ENCODE results near the gene SRC. TPM values are rescaled to one million over a fixed set of nuclear protein-coding genes. Genes with fewer than 3 reads are reported as not detected.

Gene SRC
- total RNA-seq, 1 experiment from 2014 or later = 7.6 TPM

DNA sequence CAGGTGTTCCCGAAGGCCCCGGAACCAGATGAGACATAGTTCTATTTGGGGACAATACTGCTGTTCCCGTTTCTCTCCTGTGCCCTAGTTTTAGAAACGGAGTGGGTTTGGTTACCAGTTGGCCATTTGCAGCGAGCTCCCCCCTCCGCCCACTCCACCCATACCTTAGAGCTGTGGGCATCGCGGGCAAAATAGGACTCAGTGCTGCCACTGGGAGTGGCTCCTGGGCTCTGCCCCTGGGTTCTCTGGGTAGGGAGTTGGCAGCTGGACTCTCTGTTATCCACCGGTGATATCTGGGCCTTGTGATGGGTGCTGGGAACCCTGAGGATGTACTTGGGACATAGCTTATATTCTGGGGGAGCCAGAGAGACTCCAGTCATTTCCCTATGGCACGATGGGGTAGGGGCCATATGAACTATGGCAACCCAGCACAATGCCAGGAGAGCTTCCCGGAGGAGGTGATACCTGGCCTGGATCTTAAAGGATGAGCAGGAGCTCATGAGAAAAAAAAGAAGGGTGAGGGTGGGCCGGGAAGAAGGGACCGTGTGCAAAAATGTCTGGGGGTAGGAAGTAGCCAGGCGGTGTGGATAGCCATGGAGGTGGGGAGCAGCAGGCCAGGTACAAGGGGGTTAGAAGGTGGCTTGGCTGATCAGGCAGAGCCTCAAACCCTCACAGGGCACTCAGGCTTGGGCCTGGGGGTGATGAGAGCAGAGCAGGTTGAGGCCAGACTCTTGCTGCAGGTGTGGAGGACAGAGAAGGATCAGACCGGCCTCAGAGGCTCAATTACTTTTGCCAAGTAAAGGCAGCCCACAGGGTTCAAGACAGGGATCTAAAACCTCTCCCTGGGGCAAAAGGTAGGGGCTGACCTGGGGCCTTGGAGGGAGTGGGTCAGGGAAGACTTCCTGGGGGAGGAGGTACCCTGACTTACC is 9.6 kb downstream of the SRC start:
- no peaks in the 10 kb centered on the region for H3K4me1 ChIP-seq (replicated peaks)
- DNase-seq (ENCODE audit: low read depth in 1 of 2, low spot score in 2 of 2) = no peak
- no peaks in the 10 kb centered on the region for H3K9me3 ChIP-seq (replicated peaks)
- H3K4me3 ChIP-seq = no peak overlapping the region
- H3K27ac ChIP-seq = no peak overlapping the region
- H3K27me3 ChIP-seq (replicated peaks) = no peaks in the 10 kb centered on the region
- peaks cover 5% of the 10 kb centered on the region; the same call in 1 of the 2 replicates for H3K36me3 ChIP-seq

DNA sequence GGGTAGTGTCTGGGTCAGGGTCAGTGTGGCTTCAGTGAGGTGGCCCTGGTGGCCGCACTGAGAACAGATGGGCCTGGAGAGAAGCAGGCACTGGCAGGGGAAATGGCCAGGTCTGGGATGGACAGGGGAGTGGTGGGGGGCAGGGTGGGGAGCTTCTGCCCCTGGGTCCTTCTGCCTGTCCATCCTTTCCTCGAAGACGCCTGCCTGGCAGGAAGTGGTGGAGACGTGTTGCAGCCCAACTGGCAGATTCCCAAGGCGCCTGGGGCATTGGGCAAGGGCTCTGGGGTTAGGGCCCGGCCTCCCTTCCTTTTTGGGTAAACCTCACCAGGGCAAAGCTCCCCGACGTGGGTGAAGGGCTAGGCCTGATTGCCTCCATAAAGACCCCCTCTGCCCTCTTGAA is 10.4 kb downstream of the SRC start:
- DNase-seq (ENCODE audit: low read depth in 1 of 2, low spot score in 2 of 2) = no peak
- no peaks in the 10 kb centered on the region for H3K4me1 ChIP-seq (replicated peaks)
- H3K9me3 ChIP-seq (replicated peaks) = no peaks in the 10 kb centered on the region
- no peaks in the 10 kb centered on the region for H3K27me3 ChIP-seq (replicated peaks)
- H3K4me3 ChIP-seq = no peak overlapping the region
- no peaks in the 10 kb centered on the region for H3K36me3 ChIP-seq
- H3K27ac ChIP-seq = no peak overlapping the region

DNA sequence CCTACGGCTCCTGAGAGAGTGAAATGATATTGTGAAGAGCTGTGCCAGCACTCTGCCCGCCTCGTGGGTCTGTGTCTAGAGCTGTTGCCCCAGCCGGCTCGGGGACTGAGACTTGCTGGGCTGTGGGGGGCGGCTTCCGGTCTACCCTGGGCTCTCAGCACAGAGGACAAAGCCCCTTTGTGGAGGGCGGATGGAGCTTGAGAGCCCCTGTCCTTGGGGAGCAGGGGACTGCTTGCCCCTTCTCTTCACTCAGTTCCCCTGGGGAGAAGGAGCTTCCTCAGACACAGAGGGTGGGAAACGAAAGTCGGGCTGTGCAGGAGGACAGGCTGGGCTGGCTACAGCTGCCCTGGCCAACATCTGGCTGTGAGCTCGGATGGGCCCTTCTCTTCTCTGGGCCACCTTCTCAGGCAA is 11.0 kb downstream of the SRC start:
- Histone ChIP-seq H3K36me3 (no peaks in the 10 kb centered on the region), H3K9me3 (replicated peaks) (no peaks in the 10 kb centered on the region), H3K27me3 (replicated peaks) (no peaks in the 10 kb centered on the region), H3K4me1 (replicated peaks) (no peaks in the 10 kb centered on the region), H3K27ac (no peak overlapping the region), H3K4me3 (no peak overlapping the region)
- DNase-seq (ENCODE audit: low read depth in 1 of 2, low spot score in 2 of 2) = no peak

DNA sequence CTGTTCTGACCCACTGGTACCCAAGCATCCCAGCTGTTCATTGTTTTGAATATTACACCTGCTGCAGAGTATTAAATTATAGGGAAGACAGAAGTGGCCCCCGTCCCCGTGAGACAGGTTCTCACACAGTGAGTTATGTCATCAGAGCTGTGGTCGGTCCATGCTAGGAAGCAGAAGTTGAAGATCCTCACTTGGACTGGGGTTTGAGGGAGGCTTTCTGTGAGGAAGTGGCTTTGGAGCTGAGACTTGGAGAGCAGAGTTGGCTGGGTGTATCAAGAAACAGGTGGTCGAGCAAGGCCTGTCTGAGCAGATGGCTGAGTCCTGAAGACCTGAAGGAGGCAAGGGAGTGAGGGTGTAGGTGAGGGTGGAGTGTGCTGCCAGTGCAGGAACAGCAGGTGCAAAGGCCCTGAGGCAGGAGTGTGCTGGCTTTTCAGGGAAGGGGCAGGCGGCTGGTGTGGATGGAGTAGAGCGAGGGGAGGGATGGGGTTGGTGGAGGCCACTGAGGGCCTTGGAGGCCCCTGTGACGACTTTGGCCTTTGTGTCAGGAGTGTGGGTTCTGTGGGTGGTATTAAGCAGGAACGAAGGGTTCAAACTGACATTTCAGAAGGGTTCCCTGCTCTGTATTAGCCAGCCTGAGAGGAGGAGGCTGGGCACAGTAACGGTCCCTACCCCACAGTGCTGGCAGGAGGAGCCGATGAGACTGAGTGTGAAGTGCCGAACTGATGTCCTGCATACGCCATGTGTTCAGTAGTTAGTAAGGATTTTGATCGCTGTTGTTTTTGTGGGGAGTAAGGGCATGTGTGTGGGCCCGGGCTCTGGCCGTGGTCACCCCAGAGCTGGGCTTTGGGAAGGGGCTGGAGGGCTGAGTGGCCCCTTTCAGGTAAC is 11.8 kb downstream of the SRC start:
- Histone ChIP-seq H3K9me3 (replicated peaks) (no peaks in the 10 kb centered on the region), H3K36me3 (no peaks in the 10 kb centered on the region), H3K4me3 (no peak overlapping the region), H3K27me3 (replicated peaks) (no peaks in the 10 kb centered on the region), H3K4me1 (replicated peaks) (no peaks in the 10 kb centered on the region), H3K27ac (no peak overlapping the region)
- no peak for DNase-seq (ENCODE audit: low read depth in 1 of 2, low spot score in 2 of 2)

DNA sequence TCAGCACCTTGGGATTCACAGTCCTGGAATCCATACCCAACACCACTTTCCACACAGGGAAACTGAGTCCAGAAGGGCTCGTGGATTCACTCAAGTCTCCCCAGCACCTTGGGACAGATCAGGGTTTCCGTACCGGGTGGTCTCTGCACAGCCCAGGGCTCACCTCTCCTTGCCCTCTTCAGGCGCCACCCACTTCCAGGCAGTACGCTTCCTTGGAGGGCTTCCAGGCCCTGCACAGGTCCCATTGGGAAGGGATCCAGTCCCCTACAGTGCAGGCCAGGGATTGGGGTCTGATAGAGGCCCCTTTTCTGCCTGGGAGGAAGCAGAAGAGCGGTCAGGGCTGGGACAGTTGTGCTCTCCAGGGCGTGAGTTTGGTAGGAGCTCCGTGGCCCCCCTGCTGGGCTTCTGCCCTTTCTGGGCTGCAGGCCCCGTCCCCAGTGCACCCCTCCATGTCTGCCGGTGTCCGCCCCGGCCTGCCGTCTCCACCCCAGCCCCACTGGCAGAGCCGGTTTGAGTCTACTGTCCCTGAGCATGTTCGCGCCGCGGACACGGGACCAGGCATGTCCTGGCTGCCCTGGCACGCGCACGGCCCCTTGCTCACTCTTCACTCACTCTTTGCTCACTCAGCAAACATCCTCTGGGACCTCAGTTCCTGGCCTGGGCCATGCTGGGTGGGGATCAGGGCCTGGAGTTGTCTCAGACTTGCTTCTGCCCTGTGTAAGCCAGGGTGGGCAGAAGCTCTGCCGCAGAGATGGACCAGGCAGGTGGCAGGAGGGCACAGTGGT is 12.6 kb downstream of the SRC start:
- Histone ChIP-seq H3K4me3 (no peak overlapping the region), H3K27ac (no peak overlapping the region), H3K9me3 (replicated peaks) (no peaks in the 10 kb centered on the region), H3K4me1 (replicated peaks) (no peaks in the 10 kb centered on the region), H3K27me3 (replicated peaks) (no peaks in the 10 kb centered on the region), H3K36me3 (no peaks in the 10 kb centered on the region)
- DNase-seq (ENCODE audit: low read depth in 1 of 2, low spot score in 2 of 2) = no peak

DNA sequence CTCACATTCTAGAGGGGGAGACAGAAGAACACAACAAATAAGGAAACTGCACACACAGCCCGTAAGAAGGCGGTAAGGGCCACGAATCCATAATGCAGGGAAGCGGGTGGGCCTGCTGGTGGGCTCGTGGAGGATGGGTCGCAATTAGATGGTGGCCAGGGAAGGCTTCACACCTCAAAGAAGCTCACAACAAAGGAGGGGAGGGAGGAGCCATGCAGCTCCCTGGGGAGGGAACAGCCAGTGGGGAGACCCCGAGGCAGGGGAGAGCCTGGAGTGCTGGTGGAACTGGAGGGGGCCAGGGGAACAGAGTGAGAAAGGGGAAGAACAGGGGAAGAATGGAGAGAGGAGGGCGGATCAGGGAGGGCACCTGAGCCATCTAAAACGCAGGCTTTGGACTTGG is 13.4 kb downstream of the SRC start:
- Histone ChIP-seq H3K27ac (no peak overlapping the region), H3K4me1 (replicated peaks) (no peaks in the 10 kb centered on the region), H3K27me3 (replicated peaks) (no peaks in the 10 kb centered on the region), H3K4me3 (no peak overlapping the region), H3K9me3 (replicated peaks) (no peaks in the 10 kb centered on the region), H3K36me3 (no peaks in the 10 kb centered on the region)
- no peak for DNase-seq (ENCODE audit: low read depth in 1 of 2, low spot score in 2 of 2)

DNA sequence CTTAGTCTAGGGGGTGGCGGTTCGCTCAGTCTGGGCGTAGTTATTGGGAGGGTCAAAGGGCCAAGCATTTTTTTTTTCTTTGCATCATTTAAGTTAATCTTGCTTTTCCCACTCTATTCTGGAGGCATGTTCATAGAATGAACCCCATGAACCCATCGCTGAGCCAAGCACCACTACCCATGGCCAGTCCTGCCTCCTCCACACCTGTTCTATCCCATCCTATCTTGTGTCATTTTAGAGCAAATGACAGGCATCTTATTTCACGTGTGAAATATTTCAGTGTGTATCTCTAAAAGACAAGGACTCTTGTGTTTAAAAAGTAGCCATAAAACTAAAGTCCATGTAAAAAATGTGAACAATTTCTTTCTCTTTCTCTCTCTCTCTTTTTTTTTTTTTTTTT is 13.9 kb downstream of the SRC start:
- H3K4me3 ChIP-seq = no peak overlapping the region
- H3K9me3 ChIP-seq (replicated peaks) = no peaks in the 10 kb centered on the region
- no peaks in the 10 kb centered on the region for H3K36me3 ChIP-seq
- H3K27me3 ChIP-seq (replicated peaks) = no peaks in the 10 kb centered on the region
- H3K27ac ChIP-seq = no peak overlapping the region
- no peaks in the 10 kb centered on the region for H3K4me1 ChIP-seq (replicated peaks)
- no peak for DNase-seq (ENCODE audit: low read depth in 1 of 2, low spot score in 2 of 2)

DNA sequence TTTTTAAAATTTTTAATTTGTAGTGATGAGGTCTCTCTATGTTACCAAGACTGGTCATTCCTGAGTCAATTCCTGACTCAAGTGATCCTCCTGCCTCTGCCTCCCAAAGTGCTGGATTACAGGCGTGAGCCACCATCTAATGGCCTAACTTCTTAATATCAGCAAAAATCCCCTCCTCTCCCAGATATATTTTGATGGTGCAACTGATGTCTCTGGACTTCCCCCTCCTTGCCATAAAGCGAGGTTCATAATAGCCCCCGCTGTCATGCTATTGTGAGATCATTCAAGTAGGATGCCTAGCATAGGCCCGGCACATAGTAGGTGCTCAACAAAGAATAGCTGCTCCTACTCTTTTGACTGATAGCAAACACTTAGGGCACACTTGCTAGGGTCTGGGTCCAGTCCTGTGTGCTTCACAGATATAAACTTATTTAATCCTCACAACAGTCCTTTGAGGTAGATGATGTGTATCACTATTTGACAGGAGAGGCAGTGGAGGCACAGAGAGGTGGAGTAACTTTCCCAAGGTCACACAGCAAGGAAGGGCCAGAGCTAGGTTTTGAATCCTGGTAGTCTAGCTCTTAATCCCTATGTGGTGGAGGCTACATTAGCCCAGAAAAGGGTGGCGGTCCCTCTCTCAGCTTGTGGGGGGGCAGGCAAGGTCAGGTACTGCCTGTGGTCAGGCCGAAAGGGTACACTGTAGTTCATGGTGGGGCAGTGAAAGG is 14.6 kb downstream of the SRC start:
- Histone ChIP-seq H3K9me3 (replicated peaks) (no peaks in the 10 kb centered on the region), H3K4me1 (replicated peaks) (no peaks in the 10 kb centered on the region), H3K27ac (no peak overlapping the region), H3K36me3 (peaks cover 4% of the 10 kb centered on the region), H3K27me3 (replicated peaks) (no peaks in the 10 kb centered on the region), H3K4me3 (no peak overlapping the region)
- no peak for DNase-seq (ENCODE audit: low read depth in 1 of 2, low spot score in 2 of 2)

DNA sequence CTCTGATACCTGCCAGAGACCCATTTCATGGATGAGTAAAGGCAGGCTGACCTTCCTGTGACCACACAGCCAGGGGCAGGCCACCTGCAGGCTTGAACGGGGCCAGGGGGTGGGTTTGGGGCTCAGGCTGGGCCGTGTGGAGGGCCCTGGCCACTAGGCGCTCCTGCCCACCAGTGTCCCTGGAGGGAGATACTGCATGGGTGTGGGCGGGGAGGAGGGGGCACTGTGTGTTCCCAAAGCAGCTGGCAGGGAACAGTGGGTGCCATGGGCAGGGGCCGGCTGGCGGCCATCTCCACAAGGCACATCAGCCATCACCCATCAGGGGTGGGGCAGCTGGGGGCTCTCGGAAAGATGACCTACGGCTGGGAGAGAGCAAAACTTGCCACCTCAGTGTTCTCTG is 15.4 kb downstream of the SRC start:
- no peaks in the 10 kb centered on the region for H3K27me3 ChIP-seq (replicated peaks)
- H3K4me1 ChIP-seq (replicated peaks) = no peaks in the 10 kb centered on the region
- H3K36me3 ChIP-seq = peaks cover 9% of the 10 kb centered on the region
- H3K4me3 ChIP-seq = no peak overlapping the region
- H3K27ac ChIP-seq = no peak overlapping the region
- no peaks in the 10 kb centered on the region for H3K9me3 ChIP-seq (replicated peaks)
- DNase-seq (ENCODE audit: low read depth in 1 of 2, low spot score in 2 of 2) = no peak

DNA sequence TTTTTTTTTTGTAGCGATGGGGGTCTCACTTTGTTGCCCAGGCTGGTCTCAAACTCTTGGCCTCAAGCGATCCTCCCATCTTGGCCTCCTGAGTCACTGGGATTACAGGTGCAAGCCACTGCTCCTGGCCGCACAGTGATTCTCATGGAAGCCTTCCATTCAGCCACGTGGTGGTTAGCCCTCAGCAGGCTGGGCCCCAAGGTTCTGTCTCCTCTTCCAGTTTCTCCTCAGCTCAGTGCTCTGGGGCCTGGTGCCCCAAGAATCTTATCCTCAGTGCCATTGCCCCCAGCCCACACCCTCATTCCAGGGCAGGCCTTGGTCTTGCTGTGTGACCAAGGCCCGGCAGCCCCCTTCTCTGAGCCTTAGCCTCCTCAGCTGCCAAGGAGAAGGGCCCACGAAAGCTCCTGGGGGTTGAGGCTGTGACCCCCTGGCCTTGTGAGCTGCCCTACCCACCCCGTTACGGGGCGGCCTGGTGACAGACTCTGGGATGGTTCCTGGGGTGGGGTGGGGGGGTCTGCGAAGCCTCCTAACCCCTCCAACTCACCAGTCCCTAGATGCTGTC is 16.4 kb downstream of the SRC start:
- DNase-seq (ENCODE audit: low read depth in 1 of 2, low spot score in 2 of 2) = no peak
- H3K4me1 ChIP-seq (replicated peaks) = no peaks in the 10 kb centered on the region
- H3K9me3 ChIP-seq (replicated peaks) = no peaks in the 10 kb centered on the region
- no peaks in the 10 kb centered on the region for H3K27me3 ChIP-seq (replicated peaks)
- peaks cover 9% of the 10 kb centered on the region for H3K36me3 ChIP-seq
- no peak overlapping the region for H3K4me3 ChIP-seq
- H3K27ac ChIP-seq = no peak overlapping the region

DNA sequence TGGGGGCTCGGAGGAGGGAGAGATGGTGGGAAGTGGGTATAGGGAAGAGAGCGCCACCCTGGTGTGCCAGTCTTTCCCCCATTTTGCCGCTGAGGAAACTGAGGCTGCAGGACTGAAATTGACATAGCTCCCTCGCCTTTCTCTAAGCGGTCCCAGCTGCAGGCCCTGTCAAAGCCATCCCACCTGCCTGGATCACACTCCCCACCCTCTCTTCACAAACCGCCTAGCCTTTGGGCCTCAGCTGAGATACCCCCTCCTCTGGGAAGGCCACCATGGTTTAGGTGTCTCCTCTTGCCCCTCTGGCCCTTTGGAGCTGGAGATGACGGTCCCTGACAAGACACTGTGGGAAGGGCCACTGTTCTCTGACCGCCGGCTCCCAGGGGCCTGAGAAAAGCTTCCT is 16.9 kb downstream of the SRC start:
- Histone ChIP-seq H3K36me3 (peaks cover 9% of the 10 kb centered on the region), H3K4me1 (replicated peaks) (no peaks in the 10 kb centered on the region), H3K27ac (no peak overlapping the region), H3K27me3 (replicated peaks) (no peaks in the 10 kb centered on the region), H3K4me3 (no peak overlapping the region), H3K9me3 (replicated peaks) (no peaks in the 10 kb centered on the region)
- DNase-seq (ENCODE audit: low read depth in 1 of 2, low spot score in 2 of 2) = no peak

DNA sequence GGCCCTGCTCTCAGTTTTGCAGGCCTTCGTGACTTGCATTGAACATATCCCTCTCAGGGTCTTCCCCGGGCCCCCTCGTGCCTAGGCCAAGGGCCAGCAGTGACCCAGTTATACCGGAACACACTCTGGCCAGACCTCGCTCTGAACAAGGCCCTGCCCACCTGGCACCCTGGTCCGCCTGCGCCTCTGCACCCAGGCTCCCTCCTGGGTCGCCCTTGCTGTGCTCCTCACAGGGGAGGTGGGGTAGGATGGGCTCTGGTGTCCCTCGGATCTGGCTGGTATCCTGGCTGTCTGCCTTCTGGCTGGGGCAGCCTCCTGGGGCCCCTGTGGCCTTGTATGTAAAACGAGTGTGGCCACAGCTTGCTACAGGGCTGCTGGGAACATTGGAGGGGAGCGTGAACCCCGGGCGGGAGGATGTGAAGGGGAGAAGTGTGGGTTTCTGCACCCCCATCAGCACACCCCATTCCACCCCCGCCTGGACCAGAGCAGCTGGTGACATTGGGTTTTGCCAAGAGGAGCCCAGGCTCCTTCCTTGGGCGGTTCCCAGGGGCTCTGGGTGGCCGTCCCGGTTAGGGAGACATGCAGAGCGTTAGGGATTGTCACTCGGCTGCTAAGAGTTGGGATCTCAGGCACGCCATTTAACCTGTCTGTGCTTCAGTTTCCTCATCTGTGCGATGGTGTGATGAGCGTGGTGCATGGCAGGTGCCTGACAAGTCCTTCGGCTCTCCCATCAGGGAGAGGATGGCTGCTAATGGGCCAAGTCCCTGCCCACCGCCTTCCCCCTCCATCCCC is 17.5 kb downstream of the SRC start:
- Histone ChIP-seq H3K36me3 (peaks cover 9% of the 10 kb centered on the region), H3K9me3 (replicated peaks) (no peaks in the 10 kb centered on the region), H3K27me3 (replicated peaks) (no peaks in the 10 kb centered on the region), H3K27ac (no peak overlapping the region), H3K4me1 (replicated peaks) (no peaks in the 10 kb centered on the region), H3K4me3 (no peak overlapping the region)
- DNase-seq (ENCODE audit: low read depth in 1 of 2, low spot score in 2 of 2) = no peak
